Measurements from ENCODE around the gene SRPRA. TPM values are rescaled to one million over a fixed set of nuclear protein-coding genes. Genes with fewer than 3 reads are reported as not detected.
A peak's percentile ranks its signal among the peaks of the same experiment; 100 is the strongest.

The SRPRA gene
- total and polyA plus RNA-seq, 4 donors: 28.7 to 143 (median 102) TPM

GRCh38 chr11:126311401-126312291, 43.0 kb upstream of the SRPRA start:
- peak overlapping the region in 1 of 2 donors; percentile 10 for H3K27ac ChIP-seq (ENCODE audit: low read depth in 1 of 2, low read length in 2 of 2)
- peaks cover 0 to 6% (median 2%) of the 10 kb centered on the region in 4 donors for H3K4me1 ChIP-seq (ENCODE audit: control insufficient read depth in 4 of 4, insufficient read depth in 4 of 4, low read length in 3 of 4)
- H3K4me3 ChIP-seq (ENCODE audit: low read depth in 1 of 3, low read length in 3 of 3): no peak overlapping the region
- TF ChIP-seq TAF1 (conservative IDR thresholded peaks at IDR 0.05) (no peak), SP1 (IDR thresholded peaks at IDR 0.05) (no peak), REST (IDR thresholded peaks at IDR 0.05) (no peak), YY1 (IDR thresholded peaks at IDR 0.05) (no peak), JUND (IDR thresholded peaks at IDR 0.05) (no peak), HNF4A (conservative IDR thresholded peaks at IDR 0.05) (no peak), NR2F2 (IDR thresholded peaks at IDR 0.05) (no peak), HNF4G (IDR thresholded peaks at IDR 0.05) (no peak), FOXA1 (IDR thresholded peaks at IDR 0.05) (no peak), EGR1 (IDR thresholded peaks at IDR 0.05; ENCODE audit: low read depth in 2 of 2) (no peak), CTCF (IDR thresholded peaks at IDR 0.05; ENCODE audit: low read depth, low read length, missing input control) (no peak), FOXA2 (IDR thresholded peaks at IDR 0.05) (no peak), GABPA (IDR thresholded peaks at IDR 0.05 in 1 of 2, conservative IDR thresholded peaks at IDR 0.05 in 1 of 2) (no peak), ATF3 (IDR thresholded peaks at IDR 0.05) (no peak), MAX (IDR thresholded peaks at IDR 0.05) (no peak), RAD21 (IDR thresholded peaks at IDR 0.05) (no peak), ZBTB33 (IDR thresholded peaks at IDR 0.05) (no peak), RXRA (IDR thresholded peaks at IDR 0.05) (no peak)
- H3K9ac ChIP-seq (ENCODE audit: low read depth in 1 of 2, low read length in 2 of 2): no peak overlapping the region
- WGBS: 83% methylated on average over 14 of the region's 14 CpGs
- no peaks in the 10 kb centered on the region for H3K9me3 ChIP-seq (ENCODE audit: control insufficient read depth in 4 of 4, low read length in 3 of 4)
- H3K27me3 ChIP-seq (ENCODE audit: control insufficient read depth in 4 of 4, insufficient read depth in 4 of 4, low read length in 3 of 4): no peaks in the 10 kb centered on the region
- no peak for DNase-seq (ENCODE audit: low spot score)
- peaks cover 0 to 3% (median under 1%) of the 10 kb centered on the region in 4 donors for H3K36me3 ChIP-seq (ENCODE audit: control insufficient read depth in 4 of 4, insufficient read depth in 3 of 4, low read depth in 1 of 4, low read length in 3 of 4)

All from liver (tissue), 9 donors.